Heart left ventricle (tissue), 16 donors: ENCODE data around the gene BICC1. TPM values are rescaled to one million over a fixed set of nuclear protein-coding genes. Genes with fewer than 3 reads are reported as not detected.

Source experiments
- ATAC-seq, 4 donors: fragments of 200-7000 bp; cut with Tn5 transposase; one replicate each; pipeline ENCODE4 v1.9.1; 2020 to 2022; ENCODE audit warnings: moderate library complexity in 4 of 4, mild to moderate bottlenecking in 3 of 4, moderate number of reproducible peaks in 1 of 4
- DNase-seq, 5 donors: peaks; one replicate each; pipeline ENCODE4 v3.0.0-alpha.2; 2020
- H3K27ac ChIP-seq, 12 donors: fragments of 200-600 bp; sonication (generic) in 4 of 12; one replicate each; pipeline versions ENCODE4 v1.5.0 to v1.8.0; 2016 to 2022; ENCODE audit warnings: mild to moderate bottlenecking in 2 of 12
- H3K27me3 ChIP-seq, 9 donors: fragments of 200-600 bp; sonication (generic) in 2 of 9; one replicate each; pipeline versions ENCODE4 v1.5.1 to v1.8.0; 2016 to 2022; ENCODE audit warnings: mild to moderate bottlenecking in 3 of 9
- H3K36me3 ChIP-seq, 9 donors: fragments of 200-600 bp; sonication (generic) in 2 of 9; one replicate each; pipeline versions ENCODE4 v1.5.0 to v1.8.0; 2018 to 2022; ENCODE audit warnings: mild to moderate bottlenecking in 2 of 9
- H3K4me1 ChIP-seq, 12 donors: fragments of 200-600 bp; sonication (generic) in 4 of 12; one replicate each; pipeline versions ENCODE4 v1.5.0 to v1.8.0; 2016 to 2022; ENCODE audit warnings: mild to moderate bottlenecking in 3 of 12
- H3K4me3 ChIP-seq, 12 donors: fragments of 200-600 bp; sonication (generic) in 4 of 12; one replicate each; pipeline versions ENCODE4 v1.5.0 to v1.8.0; 2017 to 2022; ENCODE audit warnings: mild to moderate bottlenecking in 9 of 12, moderate library complexity in 4 of 12
- H3K9me3 ChIP-seq, 12 donors: fragments of 200-600 bp; sonication (generic) in 4 of 12; one replicate each; pipeline versions ENCODE4 v1.5.0 to v1.8.0; 2016 to 2022; ENCODE audit warnings: mild to moderate bottlenecking in 1 of 12
- POLR2A ChIP-seq, 2 donors: fragments of 450-650 bp; IDR thresholded peaks; one replicate each; pipeline ENCODE4 v1.6.1; 2017; ENCODE audit warnings: antibody characterized with exemption in 2 of 2, mild to moderate bottlenecking in 2 of 2, moderate library complexity in 2 of 2
- WGBS, 4 donors: extraction: QIAGEN DNeasy Blood & Tissue Kit in 2 of 4; methylation state at CpG; one replicate each; pipeline versions ENCODE4 v1.1.5 to v1.1.7; 2013 to 2018; 5-methylcytosine and 5-hydroxymethylcytosine counted together
- intact Hi-C, 10 donors: fragments of 100-400 bp; cut with DNase I; formaldehyde crosslinking; loops; one replicate each; pipeline versions ENCODE4 v1.11.1 to v1.14.2; 2022
- polyA plus RNA-seq, 2 donors: library from polyadenylated mRNA; stranded (reverse); fragments of 200-250 nt; gene quantifications; one replicate each; pipeline ENCODE4 v1.2.3, GENCODE V29; 2013
- total RNA-seq, 9 donors: library from RNA; depleted of rRNA in 2 of 9; stranded (reverse); fragments of >200 nt in 2 of 9; fragmentation: NEBNext Ultra II Directional in 3 of 9; extraction: Animal tissue kit (Norgen Biotek cat#: 25700) in 3 of 9; gene quantifications; one replicate each; pipeline versions ENCODE4 v1.1.0 to v1.2.4, GENCODE V29; 2016 to 2023
- TF ChIP-seq, protein P1 (sequence below), 12 donors: fragments of 200-600 bp; sonication (generic) in 4 of 12; IDR thresholded peaks; one replicate each; pipeline versions ENCODE4 v1.5.0 to v1.8.0; 2018 to 2022; ENCODE audit warnings: antibody characterized with exemption in 12 of 12, mild to moderate bottlenecking in 5 of 12
- donor health status: ischemic (EF 13 %, LVEDD 7.1; RV severe dilation, severe dysfunction).
- donor health status: healthy with polysubstance abuse.
- donor health status: DM: no; HTN: yes; CAD: no.
- donor health status: DM: no; HTN: no; CAD: no.
- donor health status: ischemic (EF 25% LVEDD 6.9; RV normal size, moderate dysfunction).
- donor health status: ischemic (EF 25% LVEDD 5.7; RV mildly dilated, moderate dysfunction).
- donor health status: healthy.
- donor health status: DM: yes; HTN: yes; CAD: no.
- donor health status: ischemic (EF 35%, LVEDD 5.7; RV mildly dilated, moderate dysfunction).
- donor health status: nonischemic (EF 11% LVEDD 7.7; RV severe dilation, severe dysfunction).
- donor health status: DM: yes; HTN: yes; CAD: no.
- donor health status: PGD.
- donor health status: ischemic (EF 29% LVEDD 5.4; RV normal size, mild dysfunction).
- donor health status: nonischemic (EF 23%, LVEDD 6.1; RV moderate dilation, normal function).

BICC1 gene
- total and polyA plus RNA-seq, 11 donors = 1.6 to 18.7 (median 4.8) TPM

DNA sequence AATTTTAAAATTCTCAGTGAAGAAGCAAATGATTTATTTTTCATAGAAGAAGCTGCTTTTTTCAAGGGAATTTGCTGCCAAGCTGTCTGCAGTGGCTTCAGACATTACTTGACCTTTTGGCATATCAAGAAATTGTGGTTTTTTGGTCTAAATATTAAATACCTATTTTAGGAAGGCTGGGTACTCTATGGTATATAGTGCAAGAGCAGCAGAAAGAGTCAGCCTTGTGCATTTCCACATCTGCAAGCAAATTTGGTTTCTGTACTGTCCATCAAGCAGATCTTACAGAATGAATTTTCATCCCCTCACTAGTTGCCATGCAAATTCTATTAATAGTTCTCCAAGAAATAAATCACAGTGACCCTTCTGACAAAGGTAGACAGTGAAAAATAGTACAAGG lies 222.0 kb downstream of the BICC1 start:
- intact Hi-C loops = no loop called here
- Histone ChIP-seq H3K4me1 (peaks cover 0 to 22% (median 0%) of the 10 kb centered on the region in 12 donors), H3K36me3 (no peaks in the 10 kb centered on the region), H3K4me3 (no peak overlapping the region), H3K27ac (no peak overlapping the region), H3K9me3 (peaks cover 0 to 20% (median 0%) of the 10 kb centered on the region in 12 donors), H3K27me3 (no peaks in the 10 kb centered on the region)
- DNase-seq (no peak), ATAC-seq (no peak)
- TF ChIP-seq, protein P1, sequence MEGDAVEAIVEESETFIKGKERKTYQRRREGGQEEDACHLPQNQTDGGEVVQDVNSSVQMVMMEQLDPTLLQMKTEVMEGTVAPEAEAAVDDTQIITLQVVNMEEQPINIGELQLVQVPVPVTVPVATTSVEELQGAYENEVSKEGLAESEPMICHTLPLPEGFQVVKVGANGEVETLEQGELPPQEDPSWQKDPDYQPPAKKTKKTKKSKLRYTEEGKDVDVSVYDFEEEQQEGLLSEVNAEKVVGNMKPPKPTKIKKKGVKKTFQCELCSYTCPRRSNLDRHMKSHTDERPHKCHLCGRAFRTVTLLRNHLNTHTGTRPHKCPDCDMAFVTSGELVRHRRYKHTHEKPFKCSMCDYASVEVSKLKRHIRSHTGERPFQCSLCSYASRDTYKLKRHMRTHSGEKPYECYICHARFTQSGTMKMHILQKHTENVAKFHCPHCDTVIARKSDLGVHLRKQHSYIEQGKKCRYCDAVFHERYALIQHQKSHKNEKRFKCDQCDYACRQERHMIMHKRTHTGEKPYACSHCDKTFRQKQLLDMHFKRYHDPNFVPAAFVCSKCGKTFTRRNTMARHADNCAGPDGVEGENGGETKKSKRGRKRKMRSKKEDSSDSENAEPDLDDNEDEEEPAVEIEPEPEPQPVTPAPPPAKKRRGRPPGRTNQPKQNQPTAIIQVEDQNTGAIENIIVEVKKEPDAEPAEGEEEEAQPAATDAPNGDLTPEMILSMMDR (IDR thresholded peaks at IDR 0.05) = no peak
- no peak for TF ChIP-seq POLR2A (IDR thresholded peaks at IDR 0.05)

DNA sequence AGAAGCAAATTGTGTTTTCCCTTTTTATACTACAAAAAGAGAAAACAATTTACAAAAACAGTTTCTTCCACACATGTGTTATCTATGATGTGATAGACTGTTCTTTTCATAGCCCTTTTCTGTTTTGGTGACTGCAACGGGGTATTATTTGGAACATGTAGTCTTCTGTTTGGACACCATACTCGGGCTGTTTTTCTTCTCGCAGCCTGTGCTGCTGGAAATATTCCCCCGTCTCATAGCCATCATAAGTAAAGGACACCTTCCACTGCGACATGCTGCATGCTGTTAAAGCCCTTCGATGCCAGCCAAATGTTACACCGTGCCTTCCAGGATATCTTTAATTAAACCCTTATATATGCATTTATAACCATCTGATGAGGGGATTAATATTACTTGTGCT lies 222.4 kb downstream of the BICC1 start:
- Histone ChIP-seq H3K4me1 (peaks cover 0 to 22% (median 0%) of the 10 kb centered on the region in 12 donors), H3K9me3 (peaks cover 0 to 20% (median 0%) of the 10 kb centered on the region in 12 donors), H3K4me3 (no peak overlapping the region), H3K36me3 (no peaks in the 10 kb centered on the region), H3K27ac (peak overlapping the region in 1 of 12 donors; percentile 25), H3K27me3 (no peaks in the 10 kb centered on the region)
- DNase-seq (no peak), ATAC-seq (peak in 2 of 4 donors; percentile 5 to 18)
- TF ChIP-seq, protein P1 (IDR thresholded peaks at IDR 0.05) = no peak
- no peak for TF ChIP-seq POLR2A (IDR thresholded peaks at IDR 0.05)
- WGBS, 4 donors = 52 to 67% (median 56%) methylated on average over 7 of the region's 7 CpGs
- intact Hi-C loops = no loop called here

DNA sequence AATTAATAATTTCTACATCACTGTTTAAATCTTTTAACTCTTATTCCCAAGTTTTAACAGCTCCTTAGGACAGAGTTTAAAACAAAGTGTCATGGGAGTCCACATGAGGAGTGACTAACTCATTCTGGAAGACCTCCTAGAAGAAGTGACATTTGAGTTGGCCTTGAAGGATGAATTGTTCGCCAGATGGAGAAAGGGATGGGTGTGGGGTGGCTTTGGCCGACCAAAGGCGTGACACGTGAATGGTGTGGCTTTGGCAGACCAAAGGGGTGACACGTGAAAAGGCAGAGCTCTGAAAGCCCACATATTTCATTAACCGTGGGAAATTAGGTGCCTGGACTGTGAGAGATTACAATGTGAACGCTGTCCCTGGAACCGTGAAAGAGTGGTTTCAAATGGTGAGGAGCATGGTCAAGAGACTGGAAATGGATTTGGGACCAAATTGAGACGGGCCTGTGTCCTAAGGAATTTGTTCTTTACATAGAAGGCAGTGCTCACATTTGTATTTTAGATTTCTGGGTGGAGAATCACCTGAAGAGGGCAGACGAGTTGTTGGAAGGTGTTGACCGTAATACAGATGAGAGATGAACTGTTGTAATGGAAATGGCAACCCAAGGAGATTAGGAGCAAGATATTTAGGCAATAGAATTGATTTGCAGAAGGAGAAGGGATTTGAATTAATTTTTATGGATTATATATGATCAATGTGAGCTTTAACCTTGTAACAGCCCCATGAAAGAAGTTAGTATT lies 228.1 kb downstream of the BICC1 start:
- 81 to 89% (median 85%) methylated on average over 11 of the region's 11 CpGs for WGBS, 4 donors
- Histone ChIP-seq H3K36me3 (no peaks in the 10 kb centered on the region), H3K9me3 (peaks cover 0 to 10% (median 0%) of the 10 kb centered on the region in 12 donors), H3K27ac (no peak overlapping the region), H3K4me1 (peaks cover 0 to 18% (median 0%) of the 10 kb centered on the region in 12 donors), H3K27me3 (no peaks in the 10 kb centered on the region), H3K4me3 (no peak overlapping the region)
- TF ChIP-seq, protein P1 (IDR thresholded peaks at IDR 0.05) = no peak
- TF ChIP-seq POLR2A (IDR thresholded peaks at IDR 0.05) = no peak
- DNase-seq (no peak), ATAC-seq (peak in 2 of 4 donors; percentile 34 to 38)
- intact Hi-C loops = no loop called here

DNA sequence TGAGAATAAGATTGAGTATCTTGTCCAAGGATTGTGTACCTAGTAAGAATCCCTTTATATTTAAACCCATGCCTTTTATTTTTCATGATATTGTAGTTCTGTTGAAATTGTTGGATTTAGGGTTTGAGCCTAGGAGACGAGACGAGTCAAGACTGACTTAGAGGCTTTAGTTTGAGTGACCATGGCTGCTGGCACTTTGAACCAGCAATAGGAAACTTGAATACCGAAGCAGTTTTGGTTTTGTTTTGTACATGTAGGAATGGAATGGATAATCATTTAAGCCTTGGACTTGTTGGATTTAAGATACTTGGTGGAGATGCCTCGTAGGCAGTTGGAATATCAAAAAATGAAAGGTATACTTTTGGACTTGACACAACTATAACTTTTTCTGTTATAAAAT lies 229.0 kb downstream of the BICC1 start:
- 74 to 85% (median 78%) methylated on average over 4 of the region's 4 CpGs for WGBS, 4 donors
- no peak overlapping the region for H3K4me3 ChIP-seq
- H3K4me1 ChIP-seq = peaks cover 0 to 24% (median 0%) of the 10 kb centered on the region in 12 donors
- intact Hi-C loops = no loop called here
- H3K9me3 ChIP-seq = peaks cover 0 to 10% (median 0%) of the 10 kb centered on the region in 12 donors
- DNase-seq (no peak), ATAC-seq (no peak)
- H3K27me3 ChIP-seq = no peaks in the 10 kb centered on the region
- no peak for TF ChIP-seq POLR2A (IDR thresholded peaks at IDR 0.05)
- TF ChIP-seq, protein P1 (IDR thresholded peaks at IDR 0.05) = no peak
- H3K27ac ChIP-seq = no peak overlapping the region
- H3K36me3 ChIP-seq = no peaks in the 10 kb centered on the region
